GM20000 (cell line): ENCODE results near the gene ZNF630.
"Not testable (repeated sequence)": the region's sequence is repeated elsewhere in the genome, so short reads cannot be mapped to it uniquely, and the experiment has no call there.

Source experiments
- DNase-seq: peaks from one replicate; pipeline ENCODE4 v3.0.0; 2012; ENCODE audit warnings: low spot score
- CTCF ChIP-seq: IDR thresholded peaks from 2 replicates; pipeline ENCODE4 v1.5.1; 2012; ENCODE audit warnings: mild to moderate bottlenecking, control low read depth; ENCODE audit errors: extremely low read depth, missing control alignments

Gene ZNF630

DNA sequence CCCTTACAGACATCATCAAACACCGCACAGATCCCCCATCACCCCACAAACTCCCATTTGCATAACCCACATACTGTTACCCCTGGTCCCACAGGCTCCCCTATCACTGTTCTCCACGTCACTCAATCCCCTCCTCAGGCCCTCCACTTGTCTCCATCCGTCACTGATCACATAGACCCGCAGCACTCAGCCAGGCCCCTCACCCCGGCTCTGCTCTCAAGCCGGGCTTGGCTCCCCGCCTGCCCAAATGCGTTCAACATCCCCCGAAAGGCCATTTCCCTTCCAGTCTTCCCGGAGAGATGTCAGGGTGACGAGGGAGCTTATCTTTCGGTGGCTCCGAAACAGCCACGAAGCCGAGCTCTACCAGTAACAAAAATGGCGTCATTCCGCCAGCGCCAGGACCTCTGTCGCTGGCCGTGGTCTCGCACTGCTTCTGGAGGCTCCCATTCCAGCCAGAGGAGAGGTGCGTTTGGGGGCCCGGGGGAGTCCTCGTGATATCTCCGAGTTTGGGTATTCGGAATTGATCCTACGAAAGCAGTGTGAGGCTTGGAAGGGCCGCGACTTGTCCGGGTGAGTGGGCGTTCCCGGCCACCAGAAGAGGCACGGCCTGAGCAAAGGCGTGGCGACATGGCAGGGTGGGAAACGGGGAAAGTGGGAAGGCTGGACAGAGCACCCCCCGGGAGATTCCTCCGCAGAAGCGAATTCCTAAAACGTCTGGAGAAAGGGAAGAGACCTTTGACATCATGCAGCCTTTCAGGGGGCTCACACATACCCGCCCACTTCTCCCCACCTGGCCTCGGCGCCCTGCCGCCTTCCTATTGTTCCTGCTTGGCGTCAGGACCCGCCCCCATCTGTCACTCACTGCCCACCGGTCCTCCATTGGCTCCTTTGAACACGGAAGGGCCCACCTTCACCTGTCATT is at the start of gene ZNF630:
ZNF630 (minus strand) TSS at position 577 of the 922 bp plus-strand sequence. CDS start 4,754 bp downstream, outside the sequence.
- DNase-seq = peak; percentile 76
- no peak for TF ChIP-seq CTCF

- no peak for TF ChIP-seq CTCF
- no peak for DNase-seq
Observed at GRCh38 chrX:48107717-48108116, 36.3 kb upstream of the ZNF630 start.

DNA sequence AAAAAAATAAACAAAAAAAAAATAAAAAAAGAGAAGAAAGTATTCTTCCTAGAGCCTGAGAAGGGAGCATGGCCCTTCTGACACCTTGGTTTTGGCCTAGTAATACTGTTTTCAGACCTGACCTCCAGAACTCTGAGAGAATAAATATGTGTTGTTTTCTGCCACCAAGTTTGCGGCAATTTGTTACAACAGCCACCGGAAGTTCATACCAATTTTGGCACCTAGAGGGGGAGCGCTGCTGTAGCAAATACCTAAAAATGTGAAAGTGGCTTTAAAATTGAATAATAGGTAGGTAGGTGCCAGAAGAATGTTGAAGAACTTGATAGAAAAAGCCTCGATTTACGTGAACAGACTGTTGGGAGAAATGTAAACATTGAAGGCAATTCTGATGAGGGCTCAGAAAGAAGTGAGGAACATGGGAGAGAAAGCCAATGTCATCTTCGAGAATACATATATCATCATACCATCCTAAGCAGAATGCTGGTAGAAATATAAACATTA is 31.5 kb upstream of the ZNF630 start:
- no peak for DNase-seq
- no peak for TF ChIP-seq CTCF

- DNase-seq = no peak
- no peak for TF ChIP-seq CTCF
Observed at GRCh38 chrX:48101443-48101842, 30.0 kb upstream of the ZNF630 start.

DNA sequence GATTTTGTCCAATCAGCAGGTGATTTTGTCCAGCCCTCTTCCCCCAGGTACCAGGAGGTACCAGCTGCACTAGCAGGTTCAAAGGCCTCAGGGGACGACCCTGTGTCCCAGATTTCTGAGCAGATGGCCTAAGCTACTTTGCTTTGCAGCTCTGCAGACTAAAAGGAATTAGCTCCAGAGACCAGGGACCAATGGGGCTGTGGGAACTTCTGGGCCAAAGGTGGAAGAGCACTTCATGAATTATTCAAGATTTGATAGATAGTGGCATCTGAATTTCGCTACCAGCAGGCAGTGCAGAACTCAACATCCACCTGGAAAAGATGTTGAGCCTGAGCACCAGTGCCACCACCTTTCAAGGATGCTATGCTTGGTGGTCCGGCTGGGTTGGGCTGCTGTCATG is 21.1 kb upstream of the ZNF630 start:
- DNase-seq = not testable (repeated sequence)

DNA sequence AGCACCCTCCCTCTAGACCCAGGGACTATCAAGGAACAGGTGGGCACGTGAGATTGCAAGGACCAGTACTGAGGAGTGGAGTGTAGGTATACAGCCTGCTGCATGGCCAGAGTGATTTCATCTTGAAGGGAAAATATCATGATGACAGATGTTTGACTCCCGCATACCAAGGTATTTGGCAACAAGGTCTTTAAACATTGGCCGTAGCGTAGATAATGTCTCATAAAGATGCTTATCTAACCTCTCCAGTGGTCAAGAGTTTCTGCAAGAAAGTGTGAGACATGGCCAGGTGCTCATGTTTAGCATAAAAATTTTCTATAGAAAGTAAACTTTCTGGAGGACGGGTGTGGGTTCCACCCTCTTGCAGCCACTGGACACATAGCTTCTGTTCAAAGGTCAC is 18.7 kb upstream of the ZNF630 start:
- TF ChIP-seq CTCF = no peak
- no peak for DNase-seq

DNA sequence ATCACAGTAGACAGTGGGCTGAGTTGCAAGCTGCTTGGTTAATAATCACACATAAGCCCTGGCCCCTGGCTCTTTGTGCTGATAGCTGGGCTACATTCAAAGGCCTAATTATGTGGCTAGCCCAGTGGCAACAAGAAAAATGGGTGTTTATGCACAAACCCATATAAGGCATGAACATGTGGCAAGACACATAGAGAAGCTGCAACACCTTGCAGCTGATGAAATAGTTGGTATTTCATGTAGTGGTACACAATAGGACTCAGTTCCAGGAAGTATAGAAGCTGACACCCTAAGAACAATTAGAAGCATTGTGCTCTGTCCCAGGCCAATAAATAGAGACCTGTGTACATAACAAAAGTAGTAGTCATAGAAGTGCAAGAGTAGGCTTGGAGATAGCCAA is 14.6 kb upstream of the ZNF630 start:
- DNase-seq = no peak
- no peak for TF ChIP-seq CTCF
